ENCODE measurements around the gene KRTAP5-11.
"Not testable (repeated sequence)": the region's sequence is repeated elsewhere in the genome, so short reads cannot be mapped to it uniquely, and the experiment has no call there.

The KRTAP5-11 gene

GRCh38 chr11:71555508-71555907, 27.2 kb downstream of the KRTAP5-11 start:
- DNase-seq (ENCODE audit: low read depth), result no peak

GRCh38 chr11:71554996-71555395, 27.7 kb downstream of the KRTAP5-11 start:
- DNase-seq (ENCODE audit: low read depth), result no peak

GRCh38 chr11:71551711-71552110, 31.0 kb downstream of the KRTAP5-11 start:
- no peak for DNase-seq (ENCODE audit: low read depth)

DNA sequence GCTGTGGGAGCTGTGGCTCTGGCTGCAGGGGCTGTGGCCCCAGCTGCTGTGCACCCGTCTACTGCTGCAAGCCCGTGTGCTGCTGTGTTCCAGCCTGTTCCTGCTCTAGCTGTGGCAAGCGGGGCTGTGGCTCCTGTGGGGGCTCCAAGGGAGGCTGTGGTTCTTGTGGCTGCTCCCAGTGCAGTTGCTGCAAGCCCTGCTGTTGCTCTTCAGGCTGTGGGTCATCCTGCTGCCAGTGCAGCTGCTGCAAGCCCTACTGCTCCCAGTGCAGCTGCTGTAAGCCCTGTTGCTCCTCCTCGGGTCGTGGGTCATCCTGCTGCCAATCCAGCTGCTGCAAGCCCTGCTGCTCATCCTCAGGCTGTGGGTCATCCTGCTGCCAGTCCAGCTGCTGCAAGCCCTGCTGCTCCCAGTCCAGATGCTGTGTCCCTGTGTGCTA, 33.9 kb downstream of the KRTAP5-11 start:
- no peak for DNase-seq (ENCODE audit: low read depth)

GRCh38 chr11:71548120-71548519, 34.6 kb downstream of the KRTAP5-11 start, which contains the start of gene KRTAP5-9:
Gene KRTAP5-9, plus strand, starts transcription at chr11:71548420. Its CDS starts 238 bp downstream, at chr11:71548658.
- no peak for DNase-seq (ENCODE audit: low read depth)

DNA sequence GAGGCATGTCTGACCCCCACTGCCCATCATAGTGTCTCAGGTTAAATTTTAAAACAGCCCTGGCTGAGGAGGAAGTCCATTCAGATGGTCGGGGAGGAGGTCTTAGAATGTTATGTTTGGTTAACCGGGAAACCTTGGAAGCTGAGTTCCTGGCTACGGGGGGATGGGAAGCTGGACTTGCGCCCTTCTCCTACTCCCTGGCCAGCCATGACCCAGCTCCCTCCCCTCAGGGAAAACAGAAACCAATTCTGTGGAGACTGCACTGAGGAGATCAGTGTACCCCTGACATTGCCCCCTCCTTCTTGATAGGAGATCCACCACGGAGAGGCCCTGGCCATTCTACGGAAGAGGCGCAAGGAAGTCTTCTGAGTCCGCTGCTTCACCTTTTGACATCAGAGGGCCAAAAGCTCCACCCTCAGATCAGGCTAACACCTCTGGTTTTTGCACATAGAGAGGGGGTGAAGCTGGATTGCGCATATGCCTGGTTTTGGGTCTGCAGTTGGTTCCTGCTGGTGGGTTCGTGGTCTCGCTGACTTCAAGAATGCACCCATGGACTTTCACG, 37.2 kb downstream of the KRTAP5-11 start:
- DNase-seq (ENCODE audit: low read depth), result no peak

DNA sequence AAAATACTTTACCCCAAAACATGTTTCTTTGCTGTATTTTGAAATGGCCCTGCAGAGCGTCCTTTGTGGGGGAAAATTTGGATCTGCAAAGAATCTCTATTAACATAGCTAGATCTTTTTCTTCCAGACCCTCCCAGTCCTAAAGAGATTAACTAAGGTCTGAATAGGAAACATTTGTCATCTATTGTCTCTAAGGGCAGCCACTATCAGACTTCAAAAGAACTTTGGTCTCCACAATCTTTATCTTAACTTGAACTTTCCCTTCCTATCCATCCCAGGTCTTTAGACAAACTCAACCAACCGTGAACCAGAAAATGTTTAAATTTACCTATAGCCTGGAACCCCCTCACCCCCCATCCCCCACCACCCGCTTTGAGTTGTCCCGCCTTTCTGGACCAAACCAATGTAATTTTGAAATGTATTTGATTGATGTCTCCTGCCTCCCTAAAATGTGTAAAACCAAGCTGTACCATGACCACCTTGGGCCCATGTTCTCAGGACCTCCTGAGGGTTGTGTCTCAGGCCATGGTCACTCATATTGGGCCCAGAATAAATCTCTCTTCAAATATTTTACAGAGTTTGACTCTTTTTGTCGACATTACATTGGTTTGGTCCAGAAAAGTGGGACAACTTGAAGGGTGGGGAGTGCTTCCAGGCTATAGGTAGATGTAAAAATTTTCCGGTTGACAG, 38.0 kb downstream of the KRTAP5-11 start:
- DNase-seq (ENCODE audit: low read depth), result no peak

DNA sequence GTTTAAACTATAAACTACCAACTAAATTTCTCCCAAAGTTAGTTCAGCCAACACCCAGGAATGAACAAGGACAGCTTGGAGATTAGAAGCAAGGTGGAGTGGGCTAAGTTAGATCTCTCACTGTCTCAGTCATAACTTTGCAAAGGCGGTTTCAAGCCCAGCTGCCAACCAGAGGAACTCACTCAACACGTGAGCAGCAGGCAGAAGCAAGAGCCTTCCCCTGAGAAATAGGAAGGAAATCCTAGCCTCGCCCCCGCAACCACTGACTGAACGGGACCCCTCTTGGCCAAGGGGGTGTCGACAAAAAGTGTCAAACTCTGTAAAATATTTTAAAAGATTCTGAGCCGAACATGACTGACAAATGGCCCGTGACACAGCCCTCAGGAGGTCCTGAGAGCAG, 38.8 kb downstream of the KRTAP5-11 start:
- no peak for DNase-seq (ENCODE audit: low read depth)

DNA sequence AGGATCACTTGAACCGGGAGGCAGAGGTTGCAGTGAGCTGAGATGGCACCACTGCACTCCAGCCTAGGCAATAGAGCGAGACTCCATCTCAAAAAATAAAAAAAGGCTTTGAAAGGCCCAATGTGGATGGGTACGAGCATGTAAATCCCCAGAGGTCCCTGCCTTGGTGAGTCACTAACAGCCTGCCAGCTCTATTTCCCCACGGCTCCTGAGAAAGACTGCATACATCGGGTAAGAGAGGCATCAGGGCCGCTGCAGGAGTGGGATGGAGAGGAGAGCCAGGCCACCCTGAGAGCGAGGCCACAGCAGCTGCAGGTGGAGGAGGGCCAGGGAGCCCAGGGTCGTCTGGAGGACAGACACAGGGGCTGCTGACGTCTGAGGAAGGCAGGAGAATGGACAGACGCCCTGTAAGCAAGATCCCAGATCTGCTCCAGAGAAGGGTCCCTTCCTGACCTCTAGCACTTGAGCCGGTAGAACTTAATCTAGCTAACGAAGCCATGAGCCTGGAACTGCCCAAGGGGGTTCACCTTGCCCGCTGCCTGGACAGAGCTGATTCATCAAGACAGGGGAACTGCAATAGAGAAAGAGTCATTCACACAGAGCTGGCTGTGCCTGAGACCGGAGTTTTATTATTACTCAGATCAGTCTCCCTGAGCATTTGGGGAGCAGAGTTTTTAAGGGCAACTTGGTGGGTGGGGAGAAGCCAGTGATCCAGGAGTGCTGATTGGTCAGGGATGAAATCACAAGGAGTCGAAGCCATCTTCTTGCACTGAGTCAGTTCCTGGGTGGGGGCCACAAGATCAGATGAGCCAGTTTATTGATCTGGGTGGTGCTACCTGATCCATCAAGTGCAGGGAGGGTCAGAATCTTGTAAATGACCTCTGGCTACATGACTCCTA, 39.5 kb downstream of the KRTAP5-11 start:
- no peak for DNase-seq (ENCODE audit: low read depth)

GRCh38 chr11:71542382-71542781, 40.3 kb downstream of the KRTAP5-11 start:
- no peak for DNase-seq (ENCODE audit: low read depth)

GRCh38 chr11:71540521-71541304, 42.0 kb downstream of the KRTAP5-11 start:
- DNase-seq (ENCODE audit: low read depth), result not testable (repeated sequence)

- DNase-seq (ENCODE audit: low read depth), result not testable (repeated sequence)
Observed at GRCh38 chr11:71539971-71540370, 42.7 kb downstream of the KRTAP5-11 start.

- no peak for DNase-seq (ENCODE audit: low read depth)
Observed at GRCh38 chr11:71539017-71539416, 43.7 kb downstream of the KRTAP5-11 start.

- no peak for DNase-seq (ENCODE audit: low read depth)
Observed at GRCh38 chr11:71538666-71538990, 44.0 kb downstream of the KRTAP5-11 start.

GRCh38 chr11:71537977-71538665, 44.6 kb downstream of the KRTAP5-11 start, which contains the start of gene KRTAP5-8:
Gene KRTAP5-8, plus strand, starts transcription at chr11:71538025. Its CDS starts 31 bp downstream, at chr11:71538056.
- DNase-seq (ENCODE audit: low read depth), result not testable (repeated sequence)

- no peak for DNase-seq (ENCODE audit: low read depth)
Observed at GRCh38 chr11:71537537-71537936, 45.1 kb downstream of the KRTAP5-11 start.

DNA sequence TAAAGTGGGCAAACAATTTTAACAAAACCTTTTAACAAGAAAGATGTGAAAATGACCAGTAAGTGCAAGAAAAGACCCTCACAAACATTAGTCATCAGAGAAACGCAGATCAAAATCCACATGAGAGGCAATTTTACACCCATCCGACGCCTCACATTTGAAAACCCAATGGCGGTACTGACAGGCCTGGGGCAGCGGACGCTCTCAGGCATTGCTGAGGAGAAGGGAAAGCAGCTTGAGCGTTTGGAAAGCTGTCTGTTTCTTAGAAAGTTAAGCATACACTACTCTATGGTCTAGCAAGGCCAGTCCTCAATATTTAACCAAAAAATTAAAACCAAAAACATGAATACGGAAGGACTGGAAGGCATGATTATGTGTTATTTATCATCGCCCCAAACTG, 46.9 kb downstream of the KRTAP5-11 start:
- no peak for DNase-seq (ENCODE audit: low read depth)

DNA sequence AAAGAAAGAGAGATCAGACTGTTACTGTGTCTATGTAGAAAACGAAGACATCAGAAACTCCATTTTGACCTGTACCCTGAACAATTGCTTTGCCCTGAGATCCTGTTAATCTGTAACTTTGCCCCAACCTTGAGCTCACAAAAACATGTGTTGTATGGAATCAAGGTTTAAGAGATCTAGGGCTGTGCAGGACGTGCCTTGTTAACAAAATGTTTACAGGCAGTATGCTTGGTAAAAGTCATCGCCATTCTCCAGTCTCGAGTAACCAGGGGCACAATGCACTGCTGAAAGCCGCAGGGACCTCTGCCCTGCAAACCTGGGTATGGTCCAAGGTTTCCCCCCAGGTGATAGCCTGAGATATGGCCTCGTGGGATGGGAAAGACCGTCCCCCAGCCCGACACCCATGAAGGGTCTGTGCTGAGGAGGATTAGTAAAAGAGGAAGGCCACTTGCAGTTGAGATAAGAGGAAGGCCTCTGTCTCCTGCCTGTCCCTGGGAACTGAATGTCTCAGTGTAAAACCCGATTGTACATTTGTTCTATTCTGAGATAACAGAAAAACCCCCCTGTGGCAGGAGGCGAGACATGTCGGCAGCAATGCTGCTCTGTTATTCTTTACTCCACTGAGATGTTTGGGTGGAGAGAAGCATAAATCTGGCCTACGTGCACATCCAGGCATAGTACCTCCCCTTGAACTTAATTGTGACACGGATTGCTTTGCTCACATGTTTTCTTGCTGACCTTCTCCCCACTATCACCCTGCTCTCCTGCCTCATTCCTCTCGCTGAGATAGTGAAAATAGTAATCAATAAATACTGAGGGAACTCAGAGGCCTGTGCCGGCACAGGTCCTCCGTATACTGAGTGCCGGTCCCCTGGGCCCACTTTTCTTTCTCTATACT, 47.7 kb downstream of the KRTAP5-11 start:
- DNase-seq (ENCODE audit: low read depth), result not testable (repeated sequence)

DNA sequence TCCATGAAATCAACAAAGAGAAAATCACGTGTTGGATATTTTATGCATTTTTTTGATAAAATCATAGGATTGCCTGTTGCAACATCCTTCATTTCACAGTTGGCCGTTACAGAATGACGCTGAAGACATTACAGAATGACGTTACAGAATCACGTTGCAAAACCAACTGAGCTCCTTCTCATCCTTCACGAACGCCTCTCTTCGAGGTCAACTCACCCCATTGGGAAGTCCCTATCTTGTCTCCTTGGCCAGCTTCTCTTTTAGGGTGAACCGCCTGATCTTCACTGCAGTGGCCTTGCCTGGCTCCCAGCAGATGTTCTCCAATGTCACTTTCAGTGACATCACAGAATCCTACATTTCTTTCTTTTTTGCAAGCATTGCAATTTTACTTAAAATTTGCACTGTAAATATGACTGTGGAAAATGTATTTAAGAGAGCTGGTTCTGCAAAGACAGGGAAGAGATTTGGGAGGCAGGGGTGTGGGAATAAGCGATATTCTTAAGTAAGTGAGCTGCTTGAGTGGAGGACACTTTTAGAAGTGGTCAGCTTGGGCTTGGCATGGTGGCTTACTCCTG, 50.6 kb downstream of the KRTAP5-11 start:
- no peak for DNase-seq (ENCODE audit: low read depth)
